Measurements from ENCODE around the gene EPHB2.

EPHB2 gene

GRCh38 chr1:22804969-22805671 lies 94.5 kb downstream of the EPHB2 start:
- ATAC-seq, result no peak

GRCh38 chr1:22805672-22806038 lies 95.0 kb downstream of the EPHB2 start:
- no peak for ATAC-seq

- ATAC-seq, result no peak
Observed at GRCh38 chr1:22806584-22806983, 95.9 kb downstream of the EPHB2 start.

GRCh38 chr1:22807340-22807739 lies 96.7 kb downstream of the EPHB2 start:
- ATAC-seq, result no peak

GRCh38 chr1:22808186-22808675 lies 97.6 kb downstream of the EPHB2 start:
- ATAC-seq, result no peak

- ATAC-seq, result no peak
Observed at GRCh38 chr1:22808676-22809483, 98.2 kb downstream of the EPHB2 start.

GRCh38 chr1:22809783-22810182 lies 99.1 kb downstream of the EPHB2 start:
- no peak for ATAC-seq

- ATAC-seq, result no peak
Observed at GRCh38 chr1:22810378-22810777, 99.7 kb downstream of the EPHB2 start.

GRCh38 chr1:22812092-22812880 lies 101.6 kb downstream of the EPHB2 start:
- ATAC-seq, result no peak

GRCh38 chr1:22812993-22813790 lies 102.6 kb downstream of the EPHB2 start:
- no peak for ATAC-seq

- ATAC-seq, result no peak
Observed at GRCh38 chr1:22814176-22815042, 103.8 kb downstream of the EPHB2 start.

- ATAC-seq, result no peak
Observed at GRCh38 chr1:22815043-22815365, 104.4 kb downstream of the EPHB2 start.

- ATAC-seq, result no peak
Observed at GRCh38 chr1:22815421-22816066, 104.9 kb downstream of the EPHB2 start.

GRCh38 chr1:22816067-22816775 lies 105.6 kb downstream of the EPHB2 start:
- ATAC-seq, result no peak

GRCh38 chr1:22816803-22817202 lies 106.2 kb downstream of the EPHB2 start:
- ATAC-seq, result no peak

- ATAC-seq, result no peak
Observed at GRCh38 chr1:22817462-22817861, 106.8 kb downstream of the EPHB2 start.

GRCh38 chr1:22818061-22818770 lies 107.6 kb downstream of the EPHB2 start:
- ATAC-seq, result no peak

- ATAC-seq, result no peak
Observed at GRCh38 chr1:22819361-22819760, 108.7 kb downstream of the EPHB2 start.

- ATAC-seq, result no peak
Observed at GRCh38 chr1:22821027-22821426, 110.4 kb downstream of the EPHB2 start.

GRCh38 chr1:22822371-22822770 lies 111.7 kb downstream of the EPHB2 start:
- ATAC-seq, result no peak
